Calu3 (cell line): ENCODE results near the gene CD2AP. TPM values are rescaled to one million over a fixed set of nuclear protein-coding genes. Genes with fewer than 3 reads are reported as not detected.
A peak's percentile ranks its signal among the peaks of the same experiment; 100 is the strongest.
"Not testable (repeated sequence)": the region's sequence is repeated elsewhere in the genome, so short reads cannot be mapped to it uniquely, and the experiment has no call there.

Source experiments
- BruUV-seq: library from RNA; stranded (reverse); fragments of 400-500 nt; replicated peaks from 2 replicates; lab custom pipeline; 2021; lab: Mats Ljungman, UMichigan
- CTCF ChIA-PET: fragments of 300-600 bp; sonication (Branson Sonifier 250); formaldehyde crosslinking; loops from one replicate; lab custom pipeline; 2022; ENCODE audit warnings: antibody characterized with exemption; lab: Charles Lee
- DNase-seq: peaks from one replicate; pipeline ENCODE4 v3.0.0; 2022
- H3K27ac Mint-ChIP-seq: one replicate; pipeline ENCODE4 v1.8.0; 2022; ENCODE audit warnings: mixed read lengths; ENCODE audit not compliant: unreplicated experiment
- H3K27me3 Mint-ChIP-seq: one replicate; pipeline ENCODE4 v1.8.0; 2022; ENCODE audit warnings: mixed read lengths; ENCODE audit not compliant: unreplicated experiment
- H3K36me3 Mint-ChIP-seq: one replicate; pipeline ENCODE4 v1.8.0; 2022; ENCODE audit warnings: mild to moderate bottlenecking, moderate library complexity, mixed read lengths; ENCODE audit not compliant: insufficient read depth, unreplicated experiment
- H3K4me1 Mint-ChIP-seq: one replicate; pipeline ENCODE4 v1.8.0; 2022; ENCODE audit warnings: mild to moderate bottlenecking, low read depth, mixed read lengths; ENCODE audit not compliant: unreplicated experiment
- H3K4me3 Mint-ChIP-seq: one replicate; pipeline ENCODE4 v1.8.0; 2022; ENCODE audit warnings: mild to moderate bottlenecking, low read depth, moderate library complexity, mixed read lengths; ENCODE audit not compliant: unreplicated experiment
- H3K9me3 Mint-ChIP-seq: one replicate; pipeline ENCODE4 v1.8.0; 2022; ENCODE audit warnings: low read depth, mixed read lengths; ENCODE audit not compliant: unreplicated experiment
- CTCF ChIP-seq: fragments of 200-600 bp; IDR thresholded peaks from one replicate; pipeline ENCODE4 v1.8.0; 2022; ENCODE audit warnings: antibody characterized with exemption; ENCODE audit not compliant: unreplicated experiment
- intact Hi-C: fragments of 100-400 bp; cut with micrococcal nuclease; formaldehyde crosslinking; loops from one replicate; pipeline ENCODE4 v1.10.0; 2022; ENCODE audit not compliant: unreplicated experiment
- total RNA-seq: library from RNA; stranded (reverse); gene quantifications from 2 replicates; pipeline ENCODE4 v1.2.3, GENCODE V29; 2022

The CD2AP gene
- total RNA-seq, 1 experiment from 2014 or later: 105 TPM

GRCh38 chr6:47633141-47633540 lies 155.6 kb downstream of the CD2AP start:
- intact Hi-C loops: loop anchor here (1.0 kb wide), 1 partner anchor 101 kb away; no protein-coding TSS in a partner anchor
- Mint-ChIP-seq H3K4me3 (no peak overlapping the region), H3K27ac (peak overlapping the region; percentile 77), H3K4me1 (peaks cover 43% of the 10 kb centered on the region), H3K9me3 (no peaks in the 10 kb centered on the region), H3K36me3 (peaks cover 23% of the 10 kb centered on the region), H3K27me3 (no peaks in the 10 kb centered on the region)
- BruUV-seq: no TSS peak
- no peak for DNase-seq
- CTCF ChIA-PET: interaction anchor here (1.1 kb wide), 1 partner anchor 101 kb away, joined by 7 read pairs; no protein-coding TSS in a partner anchor
- TF ChIP-seq CTCF: no peak

GRCh38 chr6:47634210-47635047 lies 156.8 kb downstream of the CD2AP start:
- intact Hi-C loops: loop anchor here (2.0 kb wide), 1 partner anchor 64 kb away; the partner anchor contains the start of gene ADGRF4
- peak; percentile 47 for DNase-seq
- Mint-ChIP-seq H3K4me3 (peak overlapping the region; percentile 42), H3K4me1 (peaks cover 56% of the 10 kb centered on the region), H3K27me3 (no peaks in the 10 kb centered on the region), H3K36me3 (peaks cover 19% of the 10 kb centered on the region), H3K27ac (peak overlapping the region; percentile 77), H3K9me3 (no peaks in the 10 kb centered on the region)
- TF ChIP-seq CTCF: no peak
- no TSS peak for BruUV-seq
- CTCF ChIA-PET: interaction anchor here (0.6 to 1.4 kb wide), 3 partner anchors 42 to 100 kb away, joined by 3 read pairs; no protein-coding TSS in a partner anchor

GRCh38 chr6:47646689-47647088 lies 169.1 kb downstream of the CD2AP start:
- no peaks in the 10 kb centered on the region for H3K36me3 Mint-ChIP-seq
- H3K27me3 Mint-ChIP-seq: no peaks in the 10 kb centered on the region
- no peaks in the 10 kb centered on the region for H3K9me3 Mint-ChIP-seq
- CTCF ChIA-PET: interaction anchor here (0.8 to 2.0 kb wide), 4 partner anchors 9 to 88 kb away, joined by 3 to 8 read pairs (median 4); no protein-coding TSS in a partner anchor
- DNase-seq: no peak
- no peak overlapping the region for H3K4me3 Mint-ChIP-seq
- TF ChIP-seq CTCF: no peak
- intact Hi-C loops: loop anchor here (5.0 kb wide), 2 partner anchors 86 to 136 kb away; partner anchors contain the start of gene OPN5
- no peak overlapping the region for H3K27ac Mint-ChIP-seq
- no TSS peak for BruUV-seq
- H3K4me1 Mint-ChIP-seq: peaks cover 18% of the 10 kb centered on the region

GRCh38 chr6:47647188-47647587 lies 169.6 kb downstream of the CD2AP start:
- peaks cover 13% of the 10 kb centered on the region for H3K4me1 Mint-ChIP-seq
- BruUV-seq: no TSS peak
- peak overlapping the region; percentile 50 for H3K4me3 Mint-ChIP-seq
- peak overlapping the region; percentile 80 for H3K27ac Mint-ChIP-seq
- no peak for TF ChIP-seq CTCF
- CTCF ChIA-PET: interaction anchor here (0.7 to 2.0 kb wide), 5 partner anchors 9 to 92 kb away, joined by 3 to 8 read pairs (median 3); no protein-coding TSS in a partner anchor
- no peaks in the 10 kb centered on the region for H3K27me3 Mint-ChIP-seq
- DNase-seq: no peak
- H3K36me3 Mint-ChIP-seq: no peaks in the 10 kb centered on the region
- intact Hi-C loops: loop anchor here (5.0 kb wide), 2 partner anchors 85 to 135 kb away; partner anchors contain the start of gene OPN5
- no peaks in the 10 kb centered on the region for H3K9me3 Mint-ChIP-seq

GRCh38 chr6:47647626-47648025 lies 170.0 kb downstream of the CD2AP start:
- Mint-ChIP-seq H3K4me1 (peaks cover 12% of the 10 kb centered on the region), H3K4me3 (peak overlapping the region; percentile 50), H3K27ac (peak overlapping the region; percentile 80)
- not testable (repeated sequence) for BruUV-seq, H3K9me3 Mint-ChIP-seq, H3K27me3 Mint-ChIP-seq, H3K36me3 Mint-ChIP-seq
- DNase-seq: peak; percentile 53
- CTCF ChIA-PET: interaction anchor here (0.7 to 2.0 kb wide), 3 partner anchors 11 to 91 kb away, joined by 3 to 8 read pairs (median 3); no protein-coding TSS in a partner anchor
- intact Hi-C loops: loop anchor here (5.0 kb wide), 2 partner anchors 85 to 135 kb away; partner anchors contain the start of gene OPN5
